Stimulated activated CD4-positive, alpha-beta T cell treated with anti-CD3 and anti-CD28 coated beads, Interleukin-4, amount 100 ng/mL, for 4 hours (primary cell): ENCODE data around the gene ZNF200.
A peak's percentile ranks its signal among the peaks of the same experiment; 100 is the strongest.
"Not testable (repeated sequence)": the region's sequence is repeated elsewhere in the genome, so short reads cannot be mapped to it uniquely, and the experiment has no call there.

ENCODE experiments used
- DNase-seq, 2 experiments: peaks; one replicate each; pipeline ENCODE4 v3.0.0-alpha.2; 2020

ZNF200 gene

DNA sequence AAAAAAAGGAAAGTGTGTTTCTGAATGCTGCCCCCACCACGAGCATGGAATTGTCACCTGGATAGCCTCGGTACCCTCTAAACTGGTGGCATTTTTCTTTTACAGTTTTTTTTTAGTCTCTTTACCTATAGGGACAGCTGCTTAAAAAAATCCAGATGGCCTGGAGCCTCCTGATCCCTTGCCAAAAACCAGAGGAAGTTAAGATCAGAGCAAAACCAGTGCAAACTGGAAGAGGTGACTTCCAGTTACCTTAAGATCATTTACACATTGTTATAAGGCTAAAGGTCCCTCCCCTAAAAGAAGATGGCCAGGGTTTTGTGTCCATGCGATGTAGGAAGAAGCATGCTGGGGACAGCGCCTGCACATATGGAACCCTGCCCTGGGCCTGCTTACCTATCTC is 18.0 kb upstream of the ZNF200 start:
- DNase-seq, result no peak

- DNase-seq, result no peak
Measured at GRCh38 chr16:3249451-3249850, 14.5 kb upstream of the ZNF200 start.

GRCh38 chr16:3249020-3249419 is 14.1 kb upstream of the ZNF200 start:
- no peak for DNase-seq

DNA sequence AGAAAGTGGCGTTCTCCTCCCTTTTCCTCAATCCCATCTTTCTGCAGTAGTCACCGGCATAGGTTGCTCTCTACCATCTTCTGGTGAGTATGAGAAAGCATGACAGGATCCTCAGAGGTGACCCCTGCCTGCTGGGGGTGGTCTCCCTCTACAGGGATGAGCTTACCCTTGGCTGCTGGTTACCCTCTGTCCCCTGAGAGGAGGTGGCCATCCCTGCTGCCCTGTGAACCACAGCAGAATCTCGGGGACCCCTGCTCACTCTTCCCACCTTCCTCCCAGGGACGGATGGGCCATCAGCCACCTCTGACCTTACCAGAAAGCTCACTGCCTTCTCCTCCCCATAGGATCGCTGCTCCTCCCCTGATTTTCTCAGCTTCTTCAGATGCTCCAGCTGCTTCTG is 13.6 kb upstream of the ZNF200 start:
- DNase-seq, result no peak

DNA sequence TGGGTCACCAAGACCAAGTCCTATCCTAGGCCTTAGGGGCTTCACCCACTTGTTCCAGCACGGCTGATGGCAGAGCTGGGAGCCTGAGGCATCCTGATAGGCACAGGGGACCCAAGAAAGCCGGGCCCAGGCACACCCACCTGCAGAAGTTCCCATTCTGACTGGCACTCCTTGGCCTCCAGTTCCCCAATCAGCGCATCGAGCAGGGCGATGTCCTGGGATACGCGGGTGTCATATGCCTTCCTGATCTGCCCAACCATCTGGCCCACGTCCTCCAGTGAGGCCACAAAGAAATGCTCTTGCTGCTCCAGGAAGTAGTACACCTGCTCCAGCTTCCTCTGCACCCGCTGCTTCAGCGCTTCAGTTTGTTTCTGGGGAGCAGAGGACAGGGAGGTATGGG is 11.9 kb upstream of the ZNF200 start:
- DNase-seq, result no peak

DNA sequence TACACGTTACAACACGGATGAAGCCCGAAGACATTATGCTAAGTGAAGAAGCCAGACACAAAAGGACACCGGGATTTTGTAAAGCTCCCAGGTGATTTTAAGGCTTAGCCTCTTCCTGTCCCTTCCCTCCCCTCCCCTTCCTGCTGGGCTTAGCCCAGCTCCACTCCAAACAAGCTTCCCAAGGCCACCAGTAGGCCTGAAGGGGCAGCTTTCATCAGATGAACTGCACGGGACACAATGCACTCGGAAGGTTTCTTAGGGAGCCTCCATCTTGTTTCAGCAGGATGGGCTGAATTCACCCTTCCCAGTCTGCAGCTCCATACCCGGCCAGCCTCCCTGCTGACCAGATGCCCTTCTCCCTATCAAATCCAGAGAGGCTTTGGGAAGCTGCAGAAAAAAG is 11.0 kb upstream of the ZNF200 start:
- DNase-seq, result no peak

- no peak for DNase-seq
Measured at GRCh38 chr16:3243882-3244281, 8.9 kb upstream of the ZNF200 start.

GRCh38 chr16:3242709-3243108 is 7.8 kb upstream of the ZNF200 start:
- DNase-seq, result no peak

GRCh38 chr16:3241761-3242160 is 6.8 kb upstream of the ZNF200 start:
- DNase-seq, result no peak

DNA sequence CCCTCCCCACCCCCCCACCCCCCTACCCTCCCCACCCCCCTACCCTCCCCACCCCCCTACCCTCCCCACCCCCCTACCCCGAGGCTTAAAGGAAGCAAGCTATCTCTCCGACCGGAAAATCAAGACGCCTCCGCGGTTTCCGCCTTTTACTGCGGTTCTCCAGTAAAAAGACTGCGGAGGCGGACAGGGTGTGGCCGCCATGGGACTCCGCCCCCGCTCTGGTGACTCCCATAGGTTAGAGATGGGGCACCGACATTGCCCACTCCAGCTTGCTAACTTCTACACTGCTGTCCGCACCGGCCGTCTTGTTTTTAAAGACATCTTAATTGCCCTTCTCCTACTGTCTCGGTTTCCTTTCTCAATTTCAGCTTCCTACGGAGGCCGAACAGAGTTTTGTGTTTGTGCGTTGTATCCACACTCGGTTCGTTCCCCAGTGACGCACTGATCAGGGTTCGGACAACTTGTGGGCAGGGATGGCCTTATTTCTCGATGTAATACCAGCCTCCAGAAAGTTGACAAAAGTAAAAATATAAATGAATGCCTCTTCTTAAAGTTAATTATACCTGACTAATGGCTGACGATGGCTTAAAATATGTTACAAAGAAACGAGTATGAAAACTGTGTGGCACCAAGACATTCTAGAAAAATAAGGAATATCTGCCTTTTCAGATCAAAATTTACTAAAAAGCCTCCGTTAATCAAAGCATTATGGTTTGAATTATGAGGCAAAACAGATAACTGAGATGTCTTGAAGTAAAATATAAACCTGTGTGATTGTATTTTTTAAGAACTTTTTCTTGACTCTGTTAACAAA is 1.1 kb upstream of the ZNF200 start:
- DNase-seq, result peak; percentile 17 to 55

DNA sequence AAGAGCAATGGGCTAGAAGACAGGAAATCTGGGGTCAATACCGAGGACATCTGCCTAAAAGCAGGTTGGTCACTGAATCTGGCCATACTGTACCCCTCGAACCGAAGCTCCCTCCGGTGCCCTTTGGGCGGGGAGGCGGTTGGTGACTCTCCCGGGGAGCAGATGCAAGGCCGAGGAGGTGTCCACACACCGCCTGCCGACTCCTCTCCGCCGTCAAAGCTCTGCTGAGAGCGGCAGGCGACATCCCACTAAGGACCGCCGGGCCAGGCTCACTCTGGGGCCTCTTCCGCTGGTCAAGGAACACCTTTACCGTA is 458 bp downstream of the ZNF200 start:
- no peak for DNase-seq

GRCh38 chr16:3223913-3224515 is 10.9 kb downstream of the ZNF200 start:
- no peak for DNase-seq

- DNase-seq, result no peak
Measured at GRCh38 chr16:3220839-3221238, 14.1 kb downstream of the ZNF200 start.

DNA sequence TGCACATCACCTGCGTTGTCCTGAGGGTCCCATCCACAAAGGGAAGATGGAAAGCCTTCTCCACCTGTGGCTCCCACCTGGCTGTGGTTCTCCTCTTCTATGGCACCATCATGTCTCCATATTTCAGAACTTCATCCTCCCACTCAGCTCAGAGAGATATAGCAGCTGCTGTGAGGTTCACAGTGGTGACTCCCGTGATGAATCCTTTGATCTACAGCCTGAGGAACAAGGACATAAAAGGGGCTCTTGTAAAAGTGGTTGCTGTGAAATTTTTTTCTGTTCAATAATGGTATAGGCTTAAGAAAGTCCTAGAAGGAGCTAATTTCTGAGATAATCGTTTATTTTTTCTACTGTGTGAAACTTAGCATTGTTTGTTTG is 18.7 kb downstream of the ZNF200 start:
- no peak for DNase-seq

DNA sequence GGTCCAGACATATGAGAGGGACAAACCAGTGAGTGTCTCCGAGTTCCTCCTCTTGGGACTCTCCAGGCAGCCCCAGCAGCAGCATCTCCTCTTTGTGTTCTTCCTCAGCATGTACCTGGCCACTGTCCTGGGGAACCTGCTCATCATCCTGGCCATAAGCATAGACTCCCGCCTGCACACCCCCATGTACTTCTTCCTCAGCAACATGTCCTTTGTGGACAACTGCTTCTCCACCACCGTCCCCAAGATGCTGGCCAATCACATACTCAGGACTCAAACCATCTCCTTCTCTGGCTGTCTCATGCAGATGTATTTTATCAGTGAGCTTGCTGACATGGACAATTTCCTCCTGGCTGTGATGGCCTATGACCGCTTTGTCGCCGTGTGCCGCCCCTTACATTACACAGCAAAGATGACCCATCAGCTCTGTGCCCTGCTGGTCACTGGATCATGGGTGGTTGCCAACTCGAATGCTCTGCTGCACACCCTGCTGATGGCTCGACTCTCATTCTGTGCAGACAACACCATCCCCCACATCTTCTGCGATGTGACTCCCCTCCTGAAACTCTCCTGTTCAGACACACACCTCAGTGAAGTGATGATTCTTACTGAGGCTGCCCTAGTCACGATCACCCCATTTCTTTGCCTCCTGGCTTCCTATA is 19.2 kb downstream of the ZNF200 start:
- DNase-seq, result no peak

GRCh38 chr16:3214904-3215600 is 19.9 kb downstream of the ZNF200 start:
- peak in 1 of 2 experiments; percentile 6 for DNase-seq

DNA sequence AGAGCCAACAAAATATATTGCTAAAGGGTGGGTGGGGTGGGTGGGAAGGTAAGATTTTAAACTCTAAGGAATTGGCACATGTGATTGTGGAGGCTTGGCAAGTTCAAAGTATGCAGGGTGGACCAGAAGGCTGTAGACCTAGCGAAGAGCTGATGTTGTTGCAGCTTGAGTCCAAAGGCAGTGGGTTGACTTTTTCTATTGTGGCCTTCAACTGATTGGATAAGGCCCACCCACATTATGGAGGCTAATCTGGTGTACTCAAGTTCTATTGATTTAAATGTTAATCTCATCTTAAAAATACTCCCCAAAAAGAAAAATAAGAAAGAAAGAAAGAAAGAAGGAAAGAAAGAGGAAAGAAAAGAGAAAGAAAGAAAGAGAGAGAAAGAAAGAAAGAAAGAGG is 22.4 kb downstream of the ZNF200 start:
- DNase-seq, result no peak

GRCh38 chr16:3212006-3212405 is 23.0 kb downstream of the ZNF200 start:
- no peak for DNase-seq

DNA sequence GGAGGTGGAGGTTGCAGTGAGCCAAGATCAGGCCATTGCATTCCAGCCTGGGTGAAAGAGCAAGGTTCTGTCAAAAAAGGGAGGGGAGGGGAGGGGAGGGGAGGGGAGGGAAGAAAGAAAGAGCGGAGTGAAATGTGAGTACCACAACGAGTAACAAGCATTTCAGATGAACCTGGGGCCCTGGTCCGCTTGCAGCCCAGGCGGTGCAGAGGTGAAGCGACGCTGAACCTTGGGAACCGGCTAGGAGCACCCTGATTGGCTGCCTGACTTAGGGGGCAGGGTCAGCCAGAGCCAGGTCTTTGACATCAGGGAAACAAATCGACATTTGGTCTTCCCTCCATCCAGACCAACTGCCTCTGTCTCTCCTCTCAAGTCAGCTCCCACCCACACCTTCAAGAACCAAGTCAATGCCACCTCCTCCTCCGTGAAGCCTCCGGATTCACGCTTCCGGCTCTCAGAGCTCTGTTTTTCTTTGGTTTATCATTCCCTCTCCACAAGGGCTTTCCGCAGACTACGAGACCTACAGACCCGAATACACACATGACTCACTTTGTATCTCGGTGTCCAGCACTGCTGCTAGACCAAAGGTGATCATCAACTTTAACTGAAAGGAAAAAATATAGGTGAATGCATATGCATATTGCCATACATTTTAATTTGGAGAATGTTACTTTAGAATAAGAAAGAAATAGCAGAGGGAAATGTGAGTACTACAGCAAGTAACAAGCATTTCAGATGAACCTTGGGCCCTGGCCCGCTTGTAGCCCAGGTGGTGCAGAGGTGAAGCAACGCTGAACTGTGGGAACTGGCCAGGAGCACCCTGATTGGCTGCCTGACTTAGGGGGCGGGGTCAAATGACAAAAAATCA is 27.6 kb downstream of the ZNF200 start:
- no peak for DNase-seq

GRCh38 chr16:3205939-3206338 is 29.0 kb downstream of the ZNF200 start:
- DNase-seq, result not testable (repeated sequence)

DNA sequence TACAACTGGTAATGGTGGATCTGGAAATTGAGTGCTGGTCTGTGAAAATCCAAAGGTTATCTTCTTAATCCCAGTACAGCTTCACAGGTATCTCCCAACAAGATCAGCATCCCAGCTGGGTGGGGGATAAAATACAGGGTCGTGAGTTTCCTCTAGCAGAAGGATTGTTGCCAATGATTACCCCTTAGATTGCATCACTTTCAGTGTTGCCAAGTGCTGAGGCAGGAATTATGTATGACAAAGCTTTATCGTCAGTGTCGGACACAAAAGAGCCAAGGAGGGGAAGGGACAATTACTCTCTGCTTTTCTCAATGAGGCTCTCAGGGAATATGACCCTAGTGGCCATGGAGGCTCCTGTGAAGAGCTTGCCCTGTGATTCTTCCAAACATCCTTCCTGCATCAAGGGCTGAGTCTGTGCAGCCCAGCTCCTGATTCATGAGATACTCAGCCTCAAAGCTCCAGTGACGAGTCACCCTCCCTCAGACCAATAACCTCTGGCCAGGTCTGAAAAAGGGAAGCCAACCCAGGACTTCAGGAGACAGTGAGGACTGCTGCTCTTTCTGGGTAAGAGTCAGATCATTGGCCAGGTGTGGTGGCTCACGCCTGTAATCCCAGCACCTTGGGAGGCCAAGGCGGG is 31.9 kb downstream of the ZNF200 start:
- no peak for DNase-seq
